H54 (cell line): Measurements from ENCODE around the gene PNRC2.
A peak's percentile ranks its signal among the peaks of the same experiment; 100 is the strongest.
"Not testable (repeated sequence)": the region's sequence is repeated elsewhere in the genome, so short reads cannot be mapped to it uniquely, and the experiment has no call there.

Experiments used
- DNase-seq: peaks from one replicate; pipeline ENCODE4 v3.0.0; 2011; ENCODE audit warnings: low spot score, mixed read lengths; ENCODE audit not compliant: insufficient read length
- FAIRE-seq: peaks from 3 replicates; lab custom pipeline; 2011; peaks lifted over from hg19 to GRCh38; lab: Jason Lieb, UNC
- POLR2A ChIP-seq: IDR thresholded peaks from 2 replicates; pipeline ENCODE4 v1.6.1; 2011; ENCODE audit warnings: low read depth, mild to moderate bottlenecking, low read length

Gene PNRC2

GRCh38 chr1:23989263-23989662 is 29.6 kb downstream of the PNRC2 start:
- FAIRE-seq (no peak), DNase-seq (no peak)
- no peak for TF ChIP-seq POLR2A

GRCh38 chr1:23992011-23992410 is 32.4 kb downstream of the PNRC2 start:
- not testable (repeated sequence) for DNase-seq, FAIRE-seq

- FAIRE-seq (no peak), DNase-seq (no peak)
- no peak for TF ChIP-seq POLR2A
Measured at GRCh38 chr1:23995431-23995837, 35.8 kb downstream of the PNRC2 start.

GRCh38 chr1:23996700-23997229 is 37.1 kb downstream of the PNRC2 start:
- no peak for FAIRE-seq
- no peak for TF ChIP-seq POLR2A
- DNase-seq, result no peak

- FAIRE-seq, result no peak
- TF ChIP-seq POLR2A, result no peak
- no peak for DNase-seq
Measured at GRCh38 chr1:23997812-23998211, 38.2 kb downstream of the PNRC2 start.

- no peak for FAIRE-seq
- DNase-seq, result no peak
- TF ChIP-seq POLR2A, result no peak
Measured at GRCh38 chr1:23999156-23999671, 39.6 kb downstream of the PNRC2 start.

GRCh38 chr1:24002695-24003094 is 43.1 kb downstream of the PNRC2 start:
- FAIRE-seq (no peak), DNase-seq (no peak)
- no peak for TF ChIP-seq POLR2A

GRCh38 chr1:24003331-24003972 is 43.8 kb downstream of the PNRC2 start:
- no peak for FAIRE-seq
- DNase-seq, result no peak
- TF ChIP-seq POLR2A, result no peak

- FAIRE-seq, result no peak
Measured at GRCh38 chr1:24004132-24004531, 44.5 kb downstream of the PNRC2 start.

GRCh38 chr1:24005163-24005562 is 45.5 kb downstream of the PNRC2 start:
- FAIRE-seq, result no peak
- no peak for TF ChIP-seq POLR2A
- DNase-seq, result no peak

More at GRCh38 chr1:24004132-24004531, 44.5 kb downstream of the PNRC2 start:
- DNase-seq, result no peak
- no peak for TF ChIP-seq POLR2A

GRCh38 chr1:24007079-24007478 is 47.5 kb downstream of the PNRC2 start:
- no peak for DNase-seq
- no peak for FAIRE-seq
- no peak for TF ChIP-seq POLR2A

- not testable (repeated sequence) for FAIRE-seq, DNase-seq
Measured at GRCh38 chr1:24008574-24009184, 49.1 kb downstream of the PNRC2 start.

- DNase-seq (peak; percentile 54), FAIRE-seq (peak; percentile 86)
- TF ChIP-seq POLR2A, result no peak
Measured at GRCh38 chr1:24009406-24009805, 49.8 kb downstream of the PNRC2 start.

- TF ChIP-seq POLR2A, result no peak
- DNase-seq (no peak), FAIRE-seq (no peak)
Measured at GRCh38 chr1:24010650-24011049, 51.0 kb downstream of the PNRC2 start.

GRCh38 chr1:24012878-24013277 is 53.2 kb downstream of the PNRC2 start:
- not testable (repeated sequence) for FAIRE-seq, DNase-seq
